HCT116 (cell line): ENCODE measurements around the gene CRTC1. TPM values are rescaled to one million over a fixed set of nuclear protein-coding genes. Genes with fewer than 3 reads are reported as not detected.

Source experiments
- ATAC-seq: fragments of 200-7000 bp; cut with Tn5 transposase; 2 replicates; pipeline ENCODE4 v1.9.1; 2020; ENCODE audit warnings: mild to moderate bottlenecking, moderate library complexity
- BruUV-seq: library from RNA; stranded (reverse); fragments of 400-500 nt; replicated peaks from 2 replicates; lab custom pipeline; 2021; lab: Mats Ljungman, UMichigan
- CTCF ChIA-PET: fragments of 300-600 bp; sonication (Branson Sonifier 250); formaldehyde crosslinking; loops from one replicate; lab custom pipeline; 2021; ENCODE audit warnings: antibody characterized with exemption; lab: Charles Lee
- POLR2A ChIA-PET: fragments of 300-600, 350-600 bp; sonication (Branson Sonifier 250); formaldehyde crosslinking; loops from one replicate; lab custom pipeline; 2021; ENCODE audit warnings: antibody characterized with exemption; lab: Charles Lee
- RAD21 ChIA-PET, 2 experiments: fragments of 300-600 bp; sonication (Branson Sonifier 250); formaldehyde crosslinking; loops; one replicate each; lab custom pipeline; 2023; ENCODE audit warnings: low total read pairs in 2 of 2; ENCODE audit not compliant: uncharacterized antibody in 2 of 2, unreplicated experiment in 2 of 2, low non-redundant PET in 1 of 2; lab: Charles Lee
- DNase-seq: peaks from one replicate; pipeline ENCODE4 v3.0.0-alpha.2; 2010; ENCODE audit warnings: low read depth, low spot score
- H2AFZ ChIP-seq: fragments of 200-600 bp; shearing (Covaris generic), sonication (generic); 2 replicates; pipeline ENCODE4 v1.6.1; 2017; ENCODE audit warnings: low read depth, mixed run types, mixed read lengths, antibody characterized with exemption, low read length; ENCODE audit not compliant: poor library complexity, severe bottlenecking
- H3K27ac ChIP-seq: 2 replicates; pipeline ENCODE4 v1.5.1; 2012; ENCODE audit warnings: low read depth, low read length
- H3K27me3 ChIP-seq: fragments of 200-600 bp; sonication (generic); 2 replicates; pipeline ENCODE4 v1.6.1; 2016; ENCODE audit warnings: mixed run types, low read length, mixed read lengths; ENCODE audit not compliant: insufficient read depth
- H3K36me3 ChIP-seq, 2 experiments: fragments of 200-500 bp in 1 of 2; fragments of 200-600 bp in 1 of 2; sonication (Bioruptor generic) in 1 of 2; sonication (generic) in 1 of 2; 2 replicates each; pipeline versions ENCODE4 v1.5.1 to v1.6.1; 2014 to 2016; ENCODE audit warnings: low read length in 2 of 2, inconsistent platforms in 1 of 2, mixed read lengths in 1 of 2, mixed run types in 1 of 2; ENCODE audit not compliant: insufficient read depth in 2 of 2, control insufficient read depth in 1 of 2
- H3K4me1 ChIP-seq, 2 experiments: fragments of 200-600 bp in 1 of 2; sonication (generic) in 1 of 2; 2 replicates each; pipeline versions ENCODE4 v1.5.1 to v1.6.1; 2012 to 2017; ENCODE audit warnings: low read length in 2 of 2, inconsistent platforms in 1 of 2, mild to moderate bottlenecking in 1 of 2, mixed read lengths in 1 of 2, mixed run types in 1 of 2, moderate library complexity in 1 of 2; ENCODE audit not compliant: insufficient read depth in 2 of 2, control insufficient read depth in 1 of 2
- H3K4me2 ChIP-seq: fragments of 200-600 bp; sonication (generic); 2 replicates; pipeline ENCODE4 v1.6.1; 2017; ENCODE audit warnings: mixed run types, low read length, mixed read lengths
- H3K4me3 ChIP-seq, 2 experiments: fragments of 200-600 bp in 1 of 2; sonication (generic) in 1 of 2; replicated peaks in 1 of 2; 2 replicates each; pipeline ENCODE4 v1.5.1; 2011 to 2016; ENCODE audit warnings: low read length in 2 of 2, control low read depth in 1 of 2, low read depth in 1 of 2, mild to moderate bottlenecking in 1 of 2, mixed read lengths in 1 of 2, mixed run types in 1 of 2
- H3K79me2 ChIP-seq: fragments of 200-600 bp; sonication (generic); 2 replicates; pipeline ENCODE4 v1.6.1; 2017; ENCODE audit warnings: mild to moderate bottlenecking, mixed run types, low read length, moderate library complexity, mixed read lengths; ENCODE audit not compliant: insufficient read depth
- H3K9ac ChIP-seq: fragments of 200-600 bp; sonication (generic); 2 replicates; pipeline ENCODE4 v1.6.1; 2016; ENCODE audit warnings: low read length, mixed read lengths
- H3K9me2 ChIP-seq: fragments of 200-600 bp; sonication (generic), shearing (Covaris generic); 2 replicates; pipeline ENCODE4 v1.6.1; 2017; ENCODE audit warnings: mixed run types, mild to moderate bottlenecking, moderate library complexity; ENCODE audit not compliant: insufficient read depth
- H3K9me3 ChIP-seq, 2 experiments: fragments of 200-500 bp in 1 of 2; fragments of 200-600 bp in 1 of 2; sonication (Bioruptor generic) in 1 of 2; sonication (generic) in 1 of 2; 2 replicates each; pipeline ENCODE4 v1.6.1; 2014 to 2017; ENCODE audit warnings: low read length in 2 of 2, mixed read lengths in 2 of 2, inconsistent platforms in 1 of 2, low read depth in 1 of 2, mild to moderate bottlenecking in 1 of 2, mixed run types in 1 of 2, moderate library complexity in 1 of 2; ENCODE audit not compliant: control insufficient read depth in 1 of 2, insufficient read depth in 1 of 2
- H4K20me1 ChIP-seq: fragments of 200-600 bp; sonication (generic), shearing (Covaris generic); 2 replicates; pipeline ENCODE4 v1.6.1; 2017; ENCODE audit warnings: mixed run types, mild to moderate bottlenecking, moderate library complexity; ENCODE audit not compliant: insufficient read depth
- CBX3 ChIP-seq: IDR thresholded peaks from 2 replicates; pipeline ENCODE4 v1.6.1; 2012; ENCODE audit warnings: low read depth
- ELF1 ChIP-seq: IDR thresholded peaks from 2 replicates; pipeline ENCODE4 v1.6.1; 2012; ENCODE audit warnings: low read depth, borderline replicate concordance
- EZH2 ChIP-seq: fragments of 200-600 bp; sonication (generic); IDR thresholded peaks from 2 replicates; pipeline ENCODE4 v1.6.1; 2017; ENCODE audit warnings: antibody characterized with exemption, mixed run types
- EZH2phosphoT487 ChIP-seq: fragments of 200-600 bp; IDR thresholded peaks from 2 replicates; pipeline ENCODE4 v1.6.1; 2018; ENCODE audit warnings: antibody characterized with exemption, borderline replicate concordance
- JUND ChIP-seq: IDR thresholded peaks from 2 replicates; pipeline ENCODE4 v1.6.1; 2012
- POLR2A ChIP-seq: IDR thresholded peaks from 2 replicates; pipeline ENCODE4 v1.7.0; 2011; ENCODE audit warnings: borderline replicate concordance; ENCODE audit not compliant: insufficient read depth, insufficient read length; ENCODE audit errors: extremely low read depth
- POLR2AphosphoS5 ChIP-seq: IDR thresholded peaks from 2 replicates; pipeline ENCODE4 v1.6.1; 2011; ENCODE audit warnings: mild to moderate bottlenecking, low read depth, low read length, moderate library complexity
- SIN3A ChIP-seq: IDR thresholded peaks from 2 replicates; pipeline ENCODE4 v1.6.1; 2012; ENCODE audit warnings: low read depth
- SP1 ChIP-seq: IDR thresholded peaks from 2 replicates; pipeline ENCODE4 v1.6.1; 2012; ENCODE audit warnings: low read depth
- SRF ChIP-seq: IDR thresholded peaks from 2 replicates; pipeline ENCODE4 v1.6.1; 2012; ENCODE audit warnings: low read depth
- TCF7L2 ChIP-seq: IDR thresholded peaks from 2 replicates; pipeline ENCODE4 v1.7.0; 2011; ENCODE audit warnings: borderline replicate concordance, inconsistent platforms; ENCODE audit not compliant: insufficient read depth, insufficient read length; ENCODE audit errors: extremely low read depth
- YY1 ChIP-seq: IDR thresholded peaks from 2 replicates; pipeline ENCODE4 v1.6.1; 2011; ENCODE audit warnings: low read length, low read depth, moderate library complexity, mild to moderate bottlenecking; ENCODE audit not compliant: insufficient replicate concordance; ENCODE audit errors: extremely low read depth
- ZFX ChIP-seq: fragments of 450-650 bp; IDR thresholded peaks from 2 replicates; pipeline ENCODE4 v1.6.1; 2017
- ZNF274 ChIP-seq: fragments of 200-500 bp; sonication (Bioruptor generic); IDR thresholded peaks from 2 replicates; pipeline ENCODE4 v1.6.1; 2014; ENCODE audit warnings: mild to moderate bottlenecking, low read depth, low read length, inconsistent platforms
- intact Hi-C: fragments of 100-400 bp; cut with micrococcal nuclease; formaldehyde crosslinking; loops from 2 replicates; pipeline ENCODE4 v1.10.0; 2022
- total RNA-seq: library from RNA; stranded (reverse); gene quantifications from one replicate; pipeline ENCODE4 v1.2.1, GENCODE V29; 2021; ENCODE audit not compliant: unreplicated experiment
- TF ChIP-seq, protein P1 (sequence below), 3 experiments: fragments of 200-600 bp in 1 of 3; sonication (generic) in 1 of 3; IDR thresholded peaks in 2 of 3; conservative IDR thresholded peaks in 1 of 3; 2 replicates each; pipeline ENCODE4 v1.5.1; 2012 to 2017; ENCODE audit warnings: low read depth in 2 of 3, low read length in 2 of 3, antibody characterized with exemption in 1 of 3, borderline replicate concordance in 1 of 3, control low read depth in 1 of 3, mild to moderate bottlenecking in 1 of 3, mixed read lengths in 1 of 3, mixed run types in 1 of 3, moderate library complexity in 1 of 3; ENCODE audit not compliant: insufficient read depth in 1 of 3
- TF ChIP-seq, protein P2 (sequence below): IDR thresholded peaks from 2 replicates; pipeline ENCODE4 v1.6.1; 2012
- TF ChIP-seq, protein P3 (sequence below): IDR thresholded peaks from 2 replicates; pipeline ENCODE4 v1.6.1; 2012

CRTC1 gene
- total RNA-seq, 1 experiment from 2014 or later: 14.9 TPM

DNA sequence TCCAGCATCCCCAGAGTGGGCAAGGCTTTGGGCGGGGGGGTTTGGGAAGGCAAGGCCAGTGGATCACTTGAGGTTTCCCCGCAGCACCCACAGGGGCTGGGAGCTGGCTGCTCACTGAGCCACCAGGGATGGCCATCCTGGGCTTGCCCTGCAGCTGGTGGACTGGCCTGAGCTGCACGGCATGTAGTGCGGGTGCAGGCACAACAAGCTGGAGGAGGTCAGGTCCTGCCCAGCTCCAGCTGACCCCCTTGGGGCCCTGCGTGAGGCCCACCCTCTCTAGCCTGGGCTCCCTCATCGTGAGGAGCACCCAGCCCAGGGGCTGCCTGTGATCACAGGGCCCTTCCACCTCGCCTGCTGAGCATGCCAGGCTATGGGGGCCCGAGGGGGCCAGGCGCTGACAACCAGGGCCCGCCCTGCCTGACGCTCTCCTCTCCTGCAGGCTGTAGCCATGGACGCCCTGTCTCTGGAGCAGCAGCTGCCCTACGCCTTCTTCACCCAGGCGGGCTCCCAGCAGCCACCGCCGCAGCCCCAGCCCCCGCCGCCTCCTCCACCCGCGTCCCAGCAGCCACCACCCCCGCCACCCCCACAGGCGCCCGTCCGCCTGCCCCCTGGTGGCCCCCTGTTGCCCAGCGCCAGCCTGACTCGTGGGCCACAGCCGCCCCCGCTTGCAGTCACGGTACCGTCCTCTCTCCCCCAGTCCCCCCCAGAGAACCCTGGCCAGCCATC, 84.7 kb downstream of the CRTC1 start:
- no peak for TF ChIP-seq SIN3A
- TF ChIP-seq ELF1: no peak
- no peak for TF ChIP-seq ZFX
- TF ChIP-seq EZH2phosphoT487: no peak
- no TSS peak for BruUV-seq
- intact Hi-C loops: no loop called here
- no peak overlapping the region for H3K4me2 ChIP-seq
- H3K27ac ChIP-seq: no peak overlapping the region
- no peaks in the 10 kb centered on the region for H3K9me3 ChIP-seq
- H3K4me3 ChIP-seq: no peak overlapping the region
- no peak overlapping the region for H2AFZ ChIP-seq
- H3K79me2 ChIP-seq: no peaks in the 10 kb centered on the region
- peaks cover 22 to 23% of the 10 kb centered on the region in 2 experiments for H3K4me1 ChIP-seq
- H3K9ac ChIP-seq: no peak overlapping the region
- H3K27me3 ChIP-seq: no peaks in the 10 kb centered on the region
- no peaks in the 10 kb centered on the region for H3K36me3 ChIP-seq
- POLR2A ChIA-PET: no interaction called here
- no peaks in the 10 kb centered on the region for H3K9me2 ChIP-seq
- RAD21 ChIA-PET: no interaction called here
- no peak for DNase-seq
- CTCF ChIA-PET: no interaction called here
- ATAC-seq: no peak
- no peaks in the 10 kb centered on the region for H4K20me1 ChIP-seq

DNA sequence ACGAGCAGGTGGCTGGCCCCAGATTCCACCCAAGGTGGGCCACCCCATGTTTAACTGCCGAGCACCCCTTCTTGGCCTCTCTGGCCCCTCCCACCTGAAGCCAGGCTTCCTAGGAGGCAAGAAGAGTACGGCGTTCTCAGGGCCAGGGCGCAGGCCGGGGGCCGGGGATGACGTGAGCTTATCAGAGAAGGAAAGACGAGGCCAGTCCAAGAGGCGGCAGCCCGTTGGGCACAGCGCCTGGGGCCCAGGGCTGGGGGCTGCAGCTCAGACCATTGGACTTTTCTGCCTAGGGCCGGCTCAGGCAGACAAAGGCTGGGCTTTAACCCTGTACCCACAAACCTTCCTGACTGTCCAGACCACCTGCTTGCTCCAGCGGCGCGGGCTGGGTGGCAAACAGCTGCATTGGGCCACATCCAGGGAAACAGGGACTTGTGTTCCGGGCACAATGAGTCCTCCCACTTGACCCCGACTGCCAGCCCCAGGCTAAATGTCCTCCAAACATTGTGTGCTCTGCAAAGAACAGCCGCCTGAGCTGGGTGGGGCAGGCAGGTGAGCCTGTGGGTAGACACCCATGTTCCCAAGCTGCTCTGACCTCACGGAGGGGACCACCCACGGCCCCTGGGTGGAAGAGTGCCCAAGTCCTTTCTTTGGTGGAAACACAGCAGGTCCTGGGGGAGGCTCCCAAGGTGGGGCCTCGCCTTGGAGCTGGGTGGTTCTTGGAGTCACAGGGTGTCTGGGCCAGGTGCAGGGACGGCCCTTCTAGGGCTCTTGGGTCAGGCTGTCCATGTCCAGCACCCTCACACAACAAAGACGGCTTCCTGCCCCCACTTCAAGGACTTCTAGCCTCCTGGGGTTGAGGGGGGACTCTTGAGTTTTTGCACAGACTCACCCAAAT, 85.8 kb downstream of the CRTC1 start:
- H3K4me1 ChIP-seq: peaks cover 11 to 13% of the 10 kb centered on the region in 2 experiments
- H4K20me1 ChIP-seq: no peaks in the 10 kb centered on the region
- no peak overlapping the region for H3K9ac ChIP-seq
- no peak overlapping the region for H3K27ac ChIP-seq
- TF ChIP-seq SP1 (no peak), POLR2A (no peak), EZH2 (no peak), CBX3 (no peak), ELF1 (no peak), SIN3A (no peak), TCF7L2 (no peak), SRF (no peak), EZH2phosphoT487 (no peak), POLR2AphosphoS5 (no peak), YY1 (no peak), JUND (no peak), ZNF274 (no peak)
- TF ChIP-seq, protein P1, sequence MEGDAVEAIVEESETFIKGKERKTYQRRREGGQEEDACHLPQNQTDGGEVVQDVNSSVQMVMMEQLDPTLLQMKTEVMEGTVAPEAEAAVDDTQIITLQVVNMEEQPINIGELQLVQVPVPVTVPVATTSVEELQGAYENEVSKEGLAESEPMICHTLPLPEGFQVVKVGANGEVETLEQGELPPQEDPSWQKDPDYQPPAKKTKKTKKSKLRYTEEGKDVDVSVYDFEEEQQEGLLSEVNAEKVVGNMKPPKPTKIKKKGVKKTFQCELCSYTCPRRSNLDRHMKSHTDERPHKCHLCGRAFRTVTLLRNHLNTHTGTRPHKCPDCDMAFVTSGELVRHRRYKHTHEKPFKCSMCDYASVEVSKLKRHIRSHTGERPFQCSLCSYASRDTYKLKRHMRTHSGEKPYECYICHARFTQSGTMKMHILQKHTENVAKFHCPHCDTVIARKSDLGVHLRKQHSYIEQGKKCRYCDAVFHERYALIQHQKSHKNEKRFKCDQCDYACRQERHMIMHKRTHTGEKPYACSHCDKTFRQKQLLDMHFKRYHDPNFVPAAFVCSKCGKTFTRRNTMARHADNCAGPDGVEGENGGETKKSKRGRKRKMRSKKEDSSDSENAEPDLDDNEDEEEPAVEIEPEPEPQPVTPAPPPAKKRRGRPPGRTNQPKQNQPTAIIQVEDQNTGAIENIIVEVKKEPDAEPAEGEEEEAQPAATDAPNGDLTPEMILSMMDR (IDR thresholded peaks at IDR 0.05 in 2 of 3, conservative IDR thresholded peaks at IDR 0.05 in 1 of 3; ENCODE audit: borderline replicate concordance in 1 of 3, insufficient read depth in 1 of 3, low read depth in 2 of 3, low read length in 2 of 3): no peak
- TF ChIP-seq, protein P2, sequence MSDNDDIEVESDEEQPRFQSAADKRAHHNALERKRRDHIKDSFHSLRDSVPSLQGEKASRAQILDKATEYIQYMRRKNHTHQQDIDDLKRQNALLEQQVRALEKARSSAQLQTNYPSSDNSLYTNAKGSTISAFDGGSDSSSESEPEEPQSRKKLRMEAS: no peak
- TF ChIP-seq, protein P3, sequence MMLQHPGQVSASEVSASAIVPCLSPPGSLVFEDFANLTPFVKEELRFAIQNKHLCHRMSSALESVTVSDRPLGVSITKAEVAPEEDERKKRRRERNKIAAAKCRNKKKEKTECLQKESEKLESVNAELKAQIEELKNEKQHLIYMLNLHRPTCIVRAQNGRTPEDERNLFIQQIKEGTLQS: no peak
- TF ChIP-seq, all 23 proteins: peak for 0
- no peak overlapping the region for H3K4me2 ChIP-seq
- no peaks in the 10 kb centered on the region for H3K79me2 ChIP-seq
- ATAC-seq (no peak), DNase-seq (no peak)
- H3K9me3 ChIP-seq: no peaks in the 10 kb centered on the region
- no peaks in the 10 kb centered on the region for H3K36me3 ChIP-seq
- H3K4me3 ChIP-seq: no peak overlapping the region
- no TSS peak for BruUV-seq
- RAD21 ChIA-PET: no interaction called here
- CTCF ChIA-PET: no interaction called here
- H2AFZ ChIP-seq: no peak overlapping the region
- no peaks in the 10 kb centered on the region for H3K27me3 ChIP-seq
- POLR2A ChIA-PET: no interaction called here
- intact Hi-C loops: no loop called here
- no peaks in the 10 kb centered on the region for H3K9me2 ChIP-seq
